GM11168 (cell line): ENCODE measurements around the gene SELENBP1.

Source experiments
- in situ Hi-C: fragments of 300-500 bp; cut with MboI; formaldehyde crosslinking; loops from one replicate; pipeline ENCODE4 v1.12.0; 2022; ENCODE audit warnings: low sequenced_read_pairs; ENCODE audit not compliant: unreplicated experiment

SELENBP1 gene

GRCh38 chr1:151346082-151346768, 26.3 kb downstream of the SELENBP1 start:
- in situ Hi-C loops = no loop called here

- in situ Hi-C loops = no loop called here
Measured at GRCh38 chr1:151344291-151344690, 28.2 kb downstream of the SELENBP1 start.

- in situ Hi-C loops = no loop called here
Measured at GRCh38 chr1:151343587-151343986, 28.9 kb downstream of the SELENBP1 start.

GRCh38 chr1:151342569-151342968, 29.9 kb downstream of the SELENBP1 start:
- in situ Hi-C loops = no loop called here

- in situ Hi-C loops = no loop called here
Measured at GRCh38 chr1:151342021-151342420, 30.5 kb downstream of the SELENBP1 start.

GRCh38 chr1:151340870-151341754, 31.4 kb downstream of the SELENBP1 start:
- in situ Hi-C loops = no loop called here

- in situ Hi-C loops = no loop called here
Measured at GRCh38 chr1:151336556-151336955, 35.9 kb downstream of the SELENBP1 start.

- in situ Hi-C loops = no loop called here
Measured at GRCh38 chr1:151334822-151335221, 37.7 kb downstream of the SELENBP1 start.

GRCh38 chr1:151327903-151328674, 44.4 kb downstream of the SELENBP1 start:
- in situ Hi-C loops = no loop called here

GRCh38 chr1:151327223-151327902, 45.1 kb downstream of the SELENBP1 start, which contains the start of gene PI4KB:
TSS of gene PI4KB (minus strand) at chr1:151327416. CDS start at chr1:151316481, 10,935 bp downstream.
- in situ Hi-C loops = no loop called here

GRCh38 chr1:151326619-151327222, 45.8 kb downstream of the SELENBP1 start:
- in situ Hi-C loops = no loop called here

- in situ Hi-C loops = no loop called here
Measured at GRCh38 chr1:151325646-151326429, 46.7 kb downstream of the SELENBP1 start.

- in situ Hi-C loops = no loop called here
Measured at GRCh38 chr1:151325231-151325630, 47.3 kb downstream of the SELENBP1 start.

- in situ Hi-C loops = no loop called here
Measured at GRCh38 chr1:151324390-151324930, 48.0 kb downstream of the SELENBP1 start.

- in situ Hi-C loops = no loop called here
Measured at GRCh38 chr1:151318975-151319374, 53.5 kb downstream of the SELENBP1 start.

- in situ Hi-C loops = no loop called here
Measured at GRCh38 chr1:151315565-151316235, 56.8 kb downstream of the SELENBP1 start.
